ENCODE results near the gene CDH15. TPM values are rescaled to one million over a fixed set of nuclear protein-coding genes. Genes with fewer than 3 reads are reported as not detected.

Gene CDH15
- total and polyA plus RNA-seq, 9 of the 15 experiments (the other 6 are each of a cell fraction or from before 2014, with no cell fraction given) = 0.07 to 0.18 TPM; not detected in 7

GRCh38 chr16:89197033-89197632 is 25.6 kb downstream of the CDH15 start:
- ChIA-PET POLR2A (interaction anchor here (0.6 to 0.7 kb wide), 2 partner anchors 205 to 416 kb away, joined by 3 to 4 read pairs; no protein-coding TSS in a partner anchor), CTCF (ENCODE audit: low intra/inter-chr PET ratio) (no interaction called here)
- intact Hi-C loops (cut with micrococcal nuclease) (no loop called here), in situ Hi-C loops (cut with MboI) (no loop called here)
- Histone ChIP-seq H3K4me2 (ENCODE audit: insufficient read depth, low read length) (no peak overlapping the region), H3K27me3 (ENCODE audit: control insufficient read depth in 2 of 2, insufficient read depth in 2 of 2, low read length in 2 of 2) (no peaks in the 10 kb centered on the region; a peak in 1 of 5 replicates), H3K4me1 (replicated peaks in 1 of 2; ENCODE audit: control insufficient read depth in 2 of 2, insufficient read depth in 2 of 2, low read length in 2 of 2) (peaks cover 0 to 77% of the 10 kb centered on the region in 2 experiments; a peak in 4 of 5 replicates), H3K9me1 (ENCODE audit: control insufficient read depth, insufficient read depth, low read length) (no peaks in the 10 kb centered on the region), H3K4me3 (no peak overlapping the region), H3K79me2 (ENCODE audit: control insufficient read depth, insufficient read depth, low read length) (no peaks in the 10 kb centered on the region), H3K9me3 (replicated peaks; ENCODE audit: control insufficient read depth, insufficient read depth, low read depth, low read length) (no peaks in the 10 kb centered on the region), H3K9ac (ENCODE audit: insufficient read depth in 1 of 2, low read depth in 2 of 2, low read length in 2 of 2) (no peak overlapping the region; a peak in 1 of 4 replicates), H3K36me3 (ENCODE audit: control insufficient read depth, insufficient read depth, low read length) (no peaks in the 10 kb centered on the region), H3K27ac (ENCODE audit: extremely low read depth, low read depth, low read length) (no peak overlapping the region), H4K20me1 (replicated peaks; ENCODE audit: control insufficient read depth, insufficient read depth, low read length) (no peaks in the 10 kb centered on the region), H2AFZ (ENCODE audit: low read depth, low read length) (no peak overlapping the region)
- no peak for FAIRE-seq
- DNase-seq (ENCODE audit: extremely low read depth in 1 of 4, low spot score in 3 of 4) = no peak
- no peak for TF ChIP-seq IFI16 (CRISPR knock-in tag; IDR thresholded peaks at IDR 0.05)
- no peak for TF ChIP-seq ZNF143 (CRISPR knock-in tag; IDR thresholded peaks at IDR 0.05)
- no peak for TF ChIP-seq EGR1 (conservative IDR thresholded peaks at IDR 0.05)
- no peak for TF ChIP-seq LCOR (CRISPR knock-in tag; IDR thresholded peaks at IDR 0.05)
- no peak for TF ChIP-seq TCF7L2 (IDR thresholded peaks at IDR 0.05; ENCODE audit: low read depth, low read length)
- no peak for TF ChIP-seq ZNF239 (CRISPR knock-in tag; IDR thresholded peaks at IDR 0.05)
- no peak for ATAC-seq
- 69% methylated on average over 6 of the region's 13 CpGs for WGBS (ENCODE audit: insufficient coverage, low coverage, missing lambda C conversion rate)
- no TSS peak for BruUV-seq (replicated peaks)

Data from K562 (cell line).